HG03039 (cell line): ENCODE results near the gene SNAPC2.
A peak's percentile ranks its signal among the peaks of the same experiment; 100 is the strongest.

ENCODE experiments used
- ATAC-seq: cut with Tn5 transposase; IDR thresholded peaks from one replicate; pipeline ENCODE4 v1.9.1; 2021; ENCODE audit warnings: mild to moderate bottlenecking, moderate library complexity; ENCODE audit not compliant: unreplicated experiment

The SNAPC2 gene, protein sequence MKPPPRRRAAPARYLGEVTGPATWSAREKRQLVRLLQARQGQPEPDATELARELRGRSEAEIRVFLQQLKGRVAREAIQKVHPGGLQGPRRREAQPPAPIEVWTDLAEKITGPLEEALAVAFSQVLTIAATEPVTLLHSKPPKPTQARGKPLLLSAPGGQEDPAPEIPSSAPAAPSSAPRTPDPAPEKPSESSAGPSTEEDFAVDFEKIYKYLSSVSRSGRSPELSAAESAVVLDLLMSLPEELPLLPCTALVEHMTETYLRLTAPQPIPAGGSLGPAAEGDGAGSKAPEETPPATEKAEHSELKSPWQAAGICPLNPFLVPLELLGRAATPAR

DNA sequence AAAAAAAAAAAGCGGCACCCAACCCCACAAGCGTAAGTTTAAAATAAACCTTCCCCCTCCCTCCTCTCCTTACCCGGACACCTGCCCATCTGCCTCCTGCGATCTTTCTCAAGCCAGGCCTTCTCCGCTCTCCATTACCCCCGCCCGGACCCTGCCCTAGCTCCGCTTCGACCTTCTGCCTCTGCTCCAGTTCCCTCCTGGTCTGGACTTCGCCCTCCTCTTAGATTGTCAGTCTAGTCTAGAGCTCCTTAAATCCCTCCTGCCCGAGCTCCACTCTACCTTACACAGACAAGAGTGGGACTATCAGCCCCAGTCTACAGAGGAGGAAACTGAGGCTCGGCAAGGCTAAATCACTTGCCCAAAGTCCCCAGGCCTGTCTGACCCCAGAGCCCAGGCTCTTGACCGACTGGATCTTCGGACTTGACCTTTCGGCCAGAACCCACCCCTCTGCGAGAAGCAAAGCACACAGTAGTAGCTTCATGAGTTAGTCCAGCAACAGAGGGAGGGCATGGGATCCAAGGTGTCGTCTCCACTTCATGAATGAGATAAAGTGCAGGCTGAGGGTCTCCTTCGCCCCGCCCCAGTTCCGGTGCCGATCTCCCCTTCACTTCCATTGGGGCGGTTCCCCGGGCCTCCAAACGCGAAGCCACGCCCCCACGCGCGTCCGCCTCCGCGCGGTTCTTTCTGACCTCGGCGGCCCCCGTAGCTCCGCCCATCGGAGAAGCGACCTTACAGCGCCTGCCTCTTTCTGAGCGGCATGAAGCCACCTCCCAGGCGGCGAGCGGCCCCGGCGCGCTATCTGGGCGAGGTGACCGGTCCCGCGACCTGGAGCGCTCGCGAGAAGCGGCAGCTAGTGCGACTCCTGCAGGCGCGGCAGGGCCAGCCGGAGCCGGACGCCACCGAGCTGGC, at the start of gene SNAPC2:
TSS of gene SNAPC2 (plus strand) at position 729 of the 909 bp plus-strand sequence. CDS start at position 758, 29 bp downstream.
- ATAC-seq, result peak; percentile 49

- ATAC-seq, result no peak
Observed at GRCh38 chr19:7870571-7871436, 49.3 kb upstream of the SNAPC2 start.

- no peak for ATAC-seq
Observed at GRCh38 chr19:7871437-7872305, 48.5 kb upstream of the SNAPC2 start.

DNA sequence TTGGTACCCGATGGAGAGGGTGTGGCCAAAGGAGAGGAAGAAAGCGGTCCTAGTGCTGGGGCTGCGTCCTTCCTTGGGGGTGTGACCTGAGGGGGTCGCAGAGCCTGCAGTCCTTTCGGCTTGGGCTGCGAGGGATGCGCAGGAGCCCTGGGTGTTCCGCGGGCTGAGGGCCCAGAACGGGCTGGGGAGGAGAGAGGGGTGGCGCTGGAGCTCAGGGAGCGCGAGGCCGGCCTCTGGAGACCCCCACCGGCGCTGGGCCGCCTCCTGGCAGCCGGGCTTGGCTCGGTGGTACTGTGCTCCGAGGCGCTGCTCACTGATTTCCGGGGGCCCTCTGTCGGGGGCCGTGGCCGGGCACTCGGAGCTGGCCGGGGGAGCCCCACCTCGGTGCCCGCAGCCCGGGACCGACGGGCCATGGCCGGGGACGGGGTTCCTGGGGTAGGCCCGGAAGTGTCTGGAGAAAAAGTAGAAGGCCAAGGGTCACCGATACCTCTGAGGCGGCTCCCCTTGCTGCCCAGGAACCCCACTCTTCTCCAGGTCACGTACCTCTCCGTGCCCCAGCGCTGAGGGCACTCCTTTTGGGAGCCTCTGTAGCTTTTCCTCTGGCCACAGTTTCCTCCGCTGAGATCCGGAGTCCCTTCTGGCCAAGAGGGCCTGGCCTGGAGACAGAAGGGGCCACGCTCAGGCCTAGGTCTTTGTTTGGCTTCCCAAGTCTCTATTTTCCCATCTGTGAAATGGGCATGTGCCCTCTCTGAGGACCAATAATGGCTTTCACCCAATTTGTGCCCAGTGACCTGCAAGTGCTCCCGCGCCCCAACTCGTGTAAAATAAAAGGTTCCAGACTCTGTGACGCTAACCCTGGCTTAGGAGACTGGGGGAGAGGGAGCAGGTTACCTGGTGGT, 47.6 kb upstream of the SNAPC2 start:
- ATAC-seq, result no peak

DNA sequence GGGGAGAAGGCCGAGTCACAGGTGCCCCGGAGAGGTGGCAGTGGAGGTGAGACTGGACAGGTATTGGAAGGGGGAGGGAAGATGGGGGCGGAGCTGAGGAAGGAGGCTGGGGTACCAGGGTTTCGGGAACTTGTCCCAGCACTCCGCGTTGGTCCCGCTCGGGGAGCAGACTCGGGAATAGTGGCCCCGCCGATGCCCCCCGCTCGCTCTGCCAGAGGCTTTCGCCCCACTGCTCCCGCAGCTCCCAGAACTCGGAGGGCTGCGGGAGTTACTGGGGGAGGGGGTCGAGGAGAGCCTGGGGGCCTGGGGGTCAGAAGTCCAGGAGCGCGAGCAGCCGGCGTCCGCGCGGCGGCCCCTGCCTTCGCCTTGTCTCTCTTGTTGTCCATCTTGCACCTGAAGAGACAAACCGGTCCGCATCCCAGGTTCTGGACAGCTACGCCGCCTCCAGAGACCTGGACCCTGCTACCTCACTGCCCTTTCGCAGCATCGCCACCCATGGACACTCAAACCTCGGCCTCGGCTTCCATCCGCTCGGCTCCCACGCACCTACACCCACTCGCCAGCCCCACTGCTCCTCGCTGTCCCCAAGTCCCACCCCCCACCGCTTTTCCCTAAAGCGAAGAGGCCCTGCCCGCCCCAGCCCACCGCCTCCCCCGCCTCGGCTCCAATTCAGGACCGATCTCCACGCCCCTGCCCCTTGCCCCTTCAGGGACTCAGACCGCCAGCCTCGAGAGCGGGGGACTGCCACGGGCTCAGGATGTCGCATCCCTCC, 46.6 kb upstream of the SNAPC2 start:
- no peak for ATAC-seq

- ATAC-seq, result no peak
Observed at GRCh38 chr19:7874076-7874896, 45.9 kb upstream of the SNAPC2 start, which contains the start of gene PRR36. PRR36 (minus strand) TSS chr19:7874390; CDS start chr19:7873689, 701 bp downstream.

GRCh38 chr19:7874897-7875273, 45.3 kb upstream of the SNAPC2 start:
- no peak for ATAC-seq

DNA sequence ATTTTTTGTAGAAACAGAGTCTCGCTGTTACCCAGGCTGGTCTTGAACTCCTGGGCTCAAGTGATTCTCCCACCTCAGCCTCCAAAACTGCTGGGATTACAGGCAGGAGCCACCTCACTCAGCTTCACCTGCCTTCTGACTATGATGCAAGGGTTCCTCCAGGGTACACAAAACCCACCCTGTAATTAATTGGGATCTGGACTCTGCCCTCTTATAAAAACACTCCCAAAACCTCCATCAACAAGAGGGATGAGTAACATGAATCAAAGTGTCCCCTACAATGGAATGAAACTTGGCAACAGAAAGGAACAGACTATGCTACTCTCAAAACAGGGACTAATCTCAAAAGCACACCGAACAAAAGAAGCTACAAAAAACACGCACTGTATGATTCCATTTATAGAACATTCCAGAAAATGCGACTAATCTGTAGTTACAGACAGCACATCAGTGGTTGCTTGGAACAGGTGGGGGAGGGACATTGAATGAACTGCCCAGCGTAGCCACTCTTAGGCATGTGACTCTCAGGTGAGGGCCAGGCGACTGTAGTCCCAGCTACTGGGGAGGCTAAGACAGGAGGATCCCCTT, 42.8 kb upstream of the SNAPC2 start:
- ATAC-seq, result no peak

DNA sequence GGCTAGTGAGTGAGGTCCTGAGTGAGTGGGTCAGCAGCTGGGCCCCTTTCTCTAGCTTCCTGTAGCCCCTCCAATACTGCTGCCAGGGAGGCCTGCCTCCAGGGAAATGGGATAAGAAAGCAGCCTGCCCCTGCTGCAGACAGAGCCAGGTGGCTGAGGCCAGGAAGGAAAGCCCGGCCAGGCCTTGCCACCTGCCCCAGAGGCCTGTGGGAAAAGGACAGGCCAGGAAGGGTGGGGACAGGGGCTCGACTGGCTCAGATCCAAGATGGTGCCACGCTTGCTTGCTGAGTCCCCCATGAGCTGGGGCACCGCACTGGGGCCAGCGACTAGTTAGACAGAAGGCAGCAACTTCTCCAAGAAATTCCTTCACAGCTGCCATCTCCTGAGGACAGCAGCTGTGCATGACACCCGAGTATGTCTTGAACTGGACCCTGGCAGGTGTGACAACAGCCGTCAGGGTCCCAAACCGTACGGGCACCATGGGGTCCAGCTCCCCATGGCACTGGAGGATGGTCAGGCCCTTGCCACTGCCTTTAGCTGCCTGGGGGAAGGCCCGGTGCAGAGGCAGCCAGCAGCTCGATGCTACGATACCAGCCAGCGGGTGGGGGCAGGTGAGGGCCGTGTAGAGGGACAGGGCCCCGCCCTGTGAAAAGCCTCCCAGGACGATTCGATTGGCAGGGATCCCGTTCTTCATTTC, 40.9 kb upstream of the SNAPC2 start:
- ATAC-seq, result no peak

DNA sequence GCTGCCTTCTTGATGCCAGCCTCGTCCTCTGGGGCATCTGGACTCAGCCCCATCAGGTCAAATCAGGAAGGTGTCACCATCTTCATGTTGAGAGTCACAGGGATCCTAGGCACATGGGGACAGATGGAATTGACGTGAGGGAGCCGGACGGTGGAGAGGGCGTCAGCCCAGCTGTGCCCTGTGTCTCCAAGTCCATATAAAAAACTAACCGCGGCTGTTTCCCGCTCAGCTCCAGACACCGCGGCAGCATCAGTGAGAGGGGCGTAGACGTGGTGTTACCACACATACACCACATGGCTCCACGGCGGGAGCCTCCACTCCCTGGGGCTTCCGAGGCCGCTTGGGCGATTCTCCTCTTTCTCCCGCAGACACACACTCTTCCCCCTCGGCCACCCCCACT, 40.3 kb upstream of the SNAPC2 start:
- no peak for ATAC-seq

GRCh38 chr19:7881910-7882309, 38.2 kb upstream of the SNAPC2 start:
- no peak for ATAC-seq

DNA sequence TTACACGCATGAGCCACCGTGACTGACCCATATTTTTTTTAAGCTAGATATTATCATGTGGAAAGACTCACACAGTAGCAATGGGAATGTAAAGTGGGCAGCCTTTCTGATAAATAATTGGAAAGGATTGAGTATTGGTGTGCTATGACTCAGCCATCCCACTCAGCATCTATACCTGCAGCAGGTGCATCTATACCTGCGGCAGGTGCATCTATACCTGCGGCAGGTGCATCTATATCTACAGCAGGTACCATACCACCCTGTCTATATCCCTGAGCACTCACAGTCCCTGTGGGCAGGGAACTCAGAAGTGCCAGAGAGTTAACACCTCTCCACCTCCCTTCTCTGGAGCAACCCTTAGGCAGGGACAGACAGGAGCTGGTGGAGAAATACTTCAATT, 37.0 kb upstream of the SNAPC2 start:
- no peak for ATAC-seq

- no peak for ATAC-seq
Observed at GRCh38 chr19:7883796-7884570, 36.2 kb upstream of the SNAPC2 start.

GRCh38 chr19:7885818-7886217, 34.3 kb upstream of the SNAPC2 start:
- ATAC-seq, result no peak

- ATAC-seq, result no peak
Observed at GRCh38 chr19:7887408-7888144, 32.6 kb upstream of the SNAPC2 start.
